ENCODE measurements around the gene CDH4.

Gene CDH4

DNA sequence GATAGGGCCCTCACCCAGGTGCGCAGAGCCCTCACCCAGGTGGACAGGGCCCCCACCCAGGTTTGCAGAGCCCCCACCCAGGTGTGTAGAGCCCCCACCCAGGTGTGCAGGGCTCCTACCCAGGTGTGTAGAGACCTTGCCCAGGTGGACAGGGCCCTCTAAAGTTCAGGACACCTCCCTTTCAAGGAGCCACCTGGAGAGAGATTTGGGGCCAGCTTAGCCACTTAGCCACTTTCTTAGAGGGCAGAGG lies 533.4 kb downstream of the CDH4 start:
- no peak for DNase-seq (ENCODE audit: low read depth, low spot score)
- in situ Hi-C loops (cut with HindIII; ENCODE audit: low sequenced_read_pairs) = no loop called here
- TF ChIP-seq CTCF (IDR thresholded peaks at IDR 0.05; ENCODE audit: low read depth, low read length) = no peak
- H3K4me3 ChIP-seq (ENCODE audit: low read depth, low read length) = no peak overlapping the region

DNA sequence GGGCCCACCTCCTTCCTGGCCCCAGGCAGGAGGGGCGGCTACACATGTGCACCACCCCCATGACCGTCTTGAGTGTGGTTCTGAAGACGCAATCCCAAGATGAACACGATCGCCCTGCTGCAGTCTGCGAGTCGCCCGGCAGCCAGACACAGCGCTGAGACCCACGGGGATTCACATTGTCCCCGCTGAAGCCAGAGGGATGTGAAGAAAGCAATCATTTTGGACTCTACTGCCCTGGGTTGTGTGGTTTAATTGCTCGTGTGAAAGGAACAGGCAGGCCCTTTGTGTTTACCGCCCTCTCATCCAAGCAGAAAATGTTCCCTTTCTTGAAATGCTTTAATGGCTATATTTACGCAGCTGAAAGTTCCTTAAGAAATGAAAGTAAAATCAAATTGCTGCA lies 534.2 kb downstream of the CDH4 start:
- no peak for TF ChIP-seq CTCF (IDR thresholded peaks at IDR 0.05; ENCODE audit: low read depth, low read length)
- in situ Hi-C loops (cut with HindIII; ENCODE audit: low sequenced_read_pairs) = no loop called here
- no peak for DNase-seq (ENCODE audit: low read depth, low spot score)

GRCh38 chr20:61788343-61788742 lies 536.3 kb downstream of the CDH4 start:
- H3K4me3 ChIP-seq (ENCODE audit: low read depth, low read length) = no peak overlapping the region
- in situ Hi-C loops (cut with HindIII; ENCODE audit: low sequenced_read_pairs) = no loop called here
- no peak for DNase-seq (ENCODE audit: low read depth, low spot score)
- no peak for TF ChIP-seq CTCF (IDR thresholded peaks at IDR 0.05; ENCODE audit: low read depth, low read length)

More for the DNA sequence above, 534.2 kb downstream of the CDH4 start:
- no peak overlapping the region for H3K4me3 ChIP-seq (ENCODE audit: low read depth, low read length)

DNA sequence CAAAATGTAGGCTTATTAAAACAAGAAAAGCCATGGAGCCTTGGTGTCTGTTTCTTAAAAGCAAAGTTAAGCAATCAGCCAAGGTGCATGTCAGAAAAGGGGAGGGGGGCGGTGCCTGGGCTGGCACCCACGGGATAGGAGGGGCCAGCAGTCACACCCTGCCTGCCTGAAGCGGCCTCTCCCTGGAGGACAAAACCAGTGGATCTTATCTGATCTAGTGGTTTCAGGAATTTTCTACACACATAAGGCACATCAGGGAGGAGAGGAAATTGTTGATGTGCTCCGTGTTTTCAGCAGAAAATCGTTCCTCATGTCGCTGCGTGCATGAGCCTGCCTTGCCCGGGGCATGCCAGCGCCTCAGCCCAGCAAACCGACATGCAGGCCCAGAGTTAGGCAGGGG lies 537.3 kb downstream of the CDH4 start:
- in situ Hi-C loops (cut with HindIII; ENCODE audit: low sequenced_read_pairs) = no loop called here
- DNase-seq (ENCODE audit: low read depth, low spot score) = no peak
- TF ChIP-seq CTCF (IDR thresholded peaks at IDR 0.05; ENCODE audit: low read depth, low read length) = no peak

GRCh38 chr20:61790116-61790827 lies 538.2 kb downstream of the CDH4 start:
- H3K4me3 ChIP-seq (ENCODE audit: low read depth, low read length) = no peak overlapping the region

More for the DNA sequence above, 537.3 kb downstream of the CDH4 start:
- H3K4me3 ChIP-seq (ENCODE audit: low read depth, low read length) = no peak overlapping the region

DNA sequence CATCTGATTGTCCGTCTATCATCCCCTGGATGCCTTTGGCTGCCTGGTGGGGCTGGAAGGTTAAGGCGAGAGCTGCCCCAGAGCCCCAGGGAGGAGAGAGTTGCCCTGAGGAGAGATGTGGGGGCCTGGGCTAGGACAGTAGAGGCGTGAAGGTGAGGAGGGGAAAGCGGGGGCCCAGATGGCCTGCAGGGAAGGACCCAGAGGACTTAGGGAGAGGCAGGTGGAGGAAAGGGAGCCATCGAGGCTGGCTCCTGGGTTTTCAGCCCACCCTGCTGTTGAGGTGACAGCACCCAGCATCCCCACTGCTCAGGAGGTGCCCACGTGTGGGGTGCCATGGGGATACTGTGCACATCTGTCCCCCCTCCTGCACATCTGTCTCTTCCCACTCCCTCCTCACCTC lies 539.9 kb downstream of the CDH4 start:
- no peak overlapping the region for H3K4me3 ChIP-seq (ENCODE audit: low read depth, low read length)
- in situ Hi-C loops (cut with HindIII; ENCODE audit: low sequenced_read_pairs) = no loop called here
- DNase-seq (ENCODE audit: low read depth, low spot score) = no peak
- TF ChIP-seq CTCF (IDR thresholded peaks at IDR 0.05; ENCODE audit: low read depth, low read length) = no peak

More at GRCh38 chr20:61790116-61790827, 538.2 kb downstream of the CDH4 start:
- in situ Hi-C loops (cut with HindIII; ENCODE audit: low sequenced_read_pairs) = no loop called here
- no peak for TF ChIP-seq CTCF (IDR thresholded peaks at IDR 0.05; ENCODE audit: low read depth, low read length)
- no peak for DNase-seq (ENCODE audit: low read depth, low spot score)

Data from astrocyte of the spinal cord (primary cell).